CD4-positive, alpha-beta T cell treated with Interleukin-12 subunit alpha and Interleukin-12 subunit beta, for 1 hour (primary cell): Measurements from ENCODE around the gene LMNTD2.

Source experiments
- DNase-seq: peaks from one replicate; pipeline ENCODE4 v3.0.0-alpha.2; 2020

LMNTD2 gene

GRCh38 chr11:567011-567628, 6.6 kb upstream of the LMNTD2 start:
- DNase-seq: no peak

- no peak for DNase-seq
Measured at GRCh38 chr11:565921-566509, 5.5 kb upstream of the LMNTD2 start.

GRCh38 chr11:563812-564578, 3.5 kb upstream of the LMNTD2 start:
- no peak for DNase-seq

- DNase-seq: no peak
Measured at GRCh38 chr11:563066-563811, 2.7 kb upstream of the LMNTD2 start.

GRCh38 chr11:562046-562645, 1.6 kb upstream of the LMNTD2 start:
- no peak for DNase-seq

GRCh38 chr11:561148-562003, 838 bp upstream of the LMNTD2 start:
- no peak for DNase-seq

- DNase-seq: no peak
Measured at GRCh38 chr11:559712-560304, 730 bp downstream of the LMNTD2 start.

- no peak for DNase-seq
Measured at GRCh38 chr11:559020-559620, 1.4 kb downstream of the LMNTD2 start.

GRCh38 chr11:558503-558902, 2.0 kb downstream of the LMNTD2 start:
- no peak for DNase-seq

GRCh38 chr11:557328-558132, 3.0 kb downstream of the LMNTD2 start:
- no peak for DNase-seq

GRCh38 chr11:556662-557256, 3.8 kb downstream of the LMNTD2 start:
- no peak for DNase-seq

- DNase-seq: no peak
Measured at GRCh38 chr11:555780-556661, 4.5 kb downstream of the LMNTD2 start.

- no peak for DNase-seq
Measured at GRCh38 chr11:555227-555779, 5.2 kb downstream of the LMNTD2 start.

- DNase-seq: peak; percentile 85
Measured at GRCh38 chr11:554428-555226, 5.9 kb downstream of the LMNTD2 start.

- no peak for DNase-seq
Measured at GRCh38 chr11:553988-554340, 6.6 kb downstream of the LMNTD2 start.

- no peak for DNase-seq
Measured at GRCh38 chr11:553083-553987, 7.2 kb downstream of the LMNTD2 start.

GRCh38 chr11:551596-551995, 8.9 kb downstream of the LMNTD2 start:
- no peak for DNase-seq
